T47D (cell line): ENCODE results near the gene ENGASE.

ENCODE experiments used
- DNase-seq, 2 experiments: peaks; one replicate each; pipeline versions ENCODE4 v3.0.0 to v3.0.0-alpha.2; 2011 to 2012; ENCODE audit warnings: low read depth in 1 of 2, low spot score in 1 of 2
- JUND ChIP-seq: IDR thresholded peaks from 2 replicates; pipeline ENCODE4 v1.6.1; 2012; ENCODE audit warnings: low read depth
- in situ Hi-C: cut with HindIII; loops from 2 replicates; pipeline ENCODE4 v1.10.0; 2016; ENCODE audit warnings: low sequenced_read_pairs, low pct_unique_long_range_greater_than_20kb

ENGASE gene

GRCh38 chr17:79088247-79088996, 13.8 kb downstream of the ENGASE start:
- TF ChIP-seq JUND = no peak
- in situ Hi-C loops = no loop called here
- no peak for DNase-seq

GRCh38 chr17:79088997-79089328, 14.3 kb downstream of the ENGASE start:
- in situ Hi-C loops = no loop called here
- TF ChIP-seq JUND = no peak
- DNase-seq = no peak

GRCh38 chr17:79089720-79090442, 15.3 kb downstream of the ENGASE start:
- no peak for TF ChIP-seq JUND
- no peak for DNase-seq
- in situ Hi-C loops = no loop called here

GRCh38 chr17:79090443-79091225, 16.0 kb downstream of the ENGASE start:
- in situ Hi-C loops = no loop called here

GRCh38 chr17:79091226-79091670, 16.6 kb downstream of the ENGASE start:
- in situ Hi-C loops = no loop called here
- TF ChIP-seq JUND = no peak
- no peak for DNase-seq

More at GRCh38 chr17:79090443-79091225, 16.0 kb downstream of the ENGASE start:
- DNase-seq = no peak
- no peak for TF ChIP-seq JUND

GRCh38 chr17:79092567-79092966, 17.9 kb downstream of the ENGASE start:
- no peak for DNase-seq
- in situ Hi-C loops = no loop called here
- no peak for TF ChIP-seq JUND

- TF ChIP-seq JUND = no peak
- no peak for DNase-seq
- in situ Hi-C loops = no loop called here
Measured at GRCh38 chr17:79093270-79093669, 18.6 kb downstream of the ENGASE start.

GRCh38 chr17:79094261-79094660, 19.6 kb downstream of the ENGASE start:
- in situ Hi-C loops = no loop called here
- DNase-seq = no peak

GRCh38 chr17:79095345-79096055, 20.9 kb downstream of the ENGASE start:
- no peak for TF ChIP-seq JUND

More at GRCh38 chr17:79094261-79094660, 19.6 kb downstream of the ENGASE start:
- no peak for TF ChIP-seq JUND

GRCh38 chr17:79096477-79096876, 21.9 kb downstream of the ENGASE start:
- no peak for DNase-seq
- no peak for TF ChIP-seq JUND
- in situ Hi-C loops = no loop called here

More at GRCh38 chr17:79095345-79096055, 20.9 kb downstream of the ENGASE start:
- in situ Hi-C loops = no loop called here
- no peak for DNase-seq

GRCh38 chr17:79097226-79098055, 22.8 kb downstream of the ENGASE start:
- in situ Hi-C loops = no loop called here

More at GRCh38 chr17:79097226-79098055, 22.8 kb downstream of the ENGASE start:
- no peak for TF ChIP-seq JUND
- no peak for DNase-seq
